Panc1 (cell line): ENCODE results near the gene SPCS3. TPM values are rescaled to one million over a fixed set of nuclear protein-coding genes. Genes with fewer than 3 reads are reported as not detected.

Source experiments
- ATAC-seq: fragments of 200-7000 bp; cut with Tn5 transposase; 2 replicates; pipeline ENCODE4 v1.9.1; 2020; ENCODE audit warnings: mild to moderate bottlenecking, moderate library complexity
- BruUV-seq: library from RNA; stranded (reverse); fragments of 400-500 nt; replicated peaks from 2 replicates; lab custom pipeline; 2021; lab: Mats Ljungman, UMichigan
- CTCF ChIA-PET: fragments of 300-600 bp; sonication (Branson Sonifier 250); formaldehyde crosslinking; loops from one replicate; lab custom pipeline; 2022; ENCODE audit warnings: antibody characterized with exemption; lab: Charles Lee
- POLR2A ChIA-PET: fragments of 300-600 bp; sonication (Branson Sonifier 250); formaldehyde crosslinking; loops from one replicate; lab custom pipeline; 2022; ENCODE audit warnings: antibody characterized with exemption; lab: Charles Lee
- DNase-seq: peaks from one replicate; pipeline ENCODE4 v3.0.0-alpha.2; 2010; ENCODE audit warnings: low read depth, low spot score
- H3K27ac ChIP-seq: 2 replicates; pipeline ENCODE4 v1.5.1; 2011; ENCODE audit warnings: mild to moderate bottlenecking, low read length, inconsistent platforms
- H3K27me3 ChIP-seq: fragments of 200-500 bp; sonication (Bioruptor generic); 2 replicates; pipeline ENCODE4 v1.6.0; 2014; ENCODE audit warnings: low read length, inconsistent platforms; ENCODE audit not compliant: control insufficient read depth, insufficient read depth
- H3K36me3 ChIP-seq: fragments of 200-500 bp; sonication (Bioruptor generic); 2 replicates; pipeline ENCODE4 v1.5.1; 2014; ENCODE audit warnings: inconsistent platforms, mild to moderate bottlenecking, low read length, moderate library complexity; ENCODE audit not compliant: control insufficient read depth, insufficient read depth
- H3K4me1 ChIP-seq: 2 replicates; pipeline ENCODE4 v1.5.1; 2011; ENCODE audit warnings: inconsistent platforms, mild to moderate bottlenecking, low read length, moderate library complexity; ENCODE audit not compliant: control insufficient read depth, insufficient read depth
- H3K4me3 ChIP-seq, 2 experiments: 2 replicates each; pipeline ENCODE4 v1.5.1; 2011 to 2012; ENCODE audit warnings: low read depth in 2 of 2, low read length in 2 of 2, mild to moderate bottlenecking in 2 of 2, inconsistent platforms in 1 of 2, moderate library complexity in 1 of 2
- H3K9me3 ChIP-seq: fragments of 200-500 bp; sonication (Bioruptor generic); 2 replicates; pipeline ENCODE4 v1.5.1; 2014; ENCODE audit warnings: low read depth, mild to moderate bottlenecking, inconsistent platforms, low read length, moderate library complexity; ENCODE audit not compliant: control insufficient read depth, insufficient read depth
- POLR2AphosphoS5 ChIP-seq: IDR thresholded peaks from 2 replicates; pipeline ENCODE4 v1.6.1; 2012; ENCODE audit warnings: mild to moderate bottlenecking, low read depth, low read length, moderate library complexity
- SIN3A ChIP-seq: IDR thresholded peaks from 2 replicates; pipeline ENCODE4 v1.6.1; 2012; ENCODE audit warnings: low read depth, mild to moderate bottlenecking, low read length, moderate library complexity, borderline replicate concordance; ENCODE audit not compliant: insufficient read depth
- TCF7L2 ChIP-seq: IDR thresholded peaks from 2 replicates; pipeline ENCODE4 v1.6.1; 2011; ENCODE audit warnings: mild to moderate bottlenecking, low read depth, low read length, inconsistent platforms
- in situ Hi-C: cut with HindIII; loops from 2 replicates; pipeline ENCODE4 v1.10.0; 2016; ENCODE audit warnings: low sequenced_read_pairs, low pct_unique_long_range_greater_than_20kb
- intact Hi-C: fragments of 100-400 bp; cut with micrococcal nuclease; formaldehyde crosslinking; loops from one replicate; pipeline ENCODE4 v1.10.0; 2022; ENCODE audit not compliant: unreplicated experiment
- total RNA-seq: library from RNA; stranded (reverse); gene quantifications from one replicate; pipeline ENCODE4 v1.2.1, GENCODE V29; 2021; ENCODE audit not compliant: unreplicated experiment
- TF ChIP-seq, protein P1 (sequence below): fragments of 450-650 bp; IDR thresholded peaks from 2 replicates; pipeline ENCODE4 v1.5.1; 2017; ENCODE audit warnings: mild to moderate bottlenecking
- TF ChIP-seq, protein P2 (sequence below), 2 experiments: IDR thresholded peaks; 2 replicates each; pipeline ENCODE4 v1.6.1; 2011 to 2012; ENCODE audit warnings: low read depth in 2 of 2, control low read depth in 1 of 2, low read length in 1 of 2, mild to moderate bottlenecking in 1 of 2, moderate library complexity in 1 of 2; ENCODE audit not compliant: insufficient read depth in 1 of 2

Gene SPCS3
- total RNA-seq, 1 experiment from 2014 or later: 78.5 TPM

DNA sequence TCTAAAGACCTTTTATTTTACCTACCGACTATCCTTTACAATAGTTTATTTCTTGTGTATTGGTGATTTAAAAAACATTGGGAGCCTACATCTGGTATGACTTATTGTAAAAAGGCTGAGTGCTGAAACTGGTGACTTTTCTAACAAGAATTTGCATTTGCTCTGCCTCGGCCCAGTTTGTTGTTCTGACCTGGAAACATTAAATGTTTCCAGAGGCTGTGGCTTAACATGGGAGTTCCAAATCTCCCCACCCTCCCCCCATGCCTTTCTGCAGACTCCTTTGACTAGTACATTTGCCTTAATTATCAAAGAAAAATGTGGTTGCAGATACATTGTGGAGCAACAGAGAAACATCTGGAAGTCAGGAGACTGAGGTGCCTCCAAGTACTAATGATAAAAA is 39.8 kb downstream of the SPCS3 start:
- no peak overlapping the region for H3K4me3 ChIP-seq
- H3K27me3 ChIP-seq: no peaks in the 10 kb centered on the region
- ATAC-seq (no peak), DNase-seq (no peak)
- intact Hi-C loops: no loop called here
- H3K27ac ChIP-seq: no peak overlapping the region
- ChIA-PET POLR2A (no interaction called here), CTCF (no interaction called here)
- TF ChIP-seq, protein P1, sequence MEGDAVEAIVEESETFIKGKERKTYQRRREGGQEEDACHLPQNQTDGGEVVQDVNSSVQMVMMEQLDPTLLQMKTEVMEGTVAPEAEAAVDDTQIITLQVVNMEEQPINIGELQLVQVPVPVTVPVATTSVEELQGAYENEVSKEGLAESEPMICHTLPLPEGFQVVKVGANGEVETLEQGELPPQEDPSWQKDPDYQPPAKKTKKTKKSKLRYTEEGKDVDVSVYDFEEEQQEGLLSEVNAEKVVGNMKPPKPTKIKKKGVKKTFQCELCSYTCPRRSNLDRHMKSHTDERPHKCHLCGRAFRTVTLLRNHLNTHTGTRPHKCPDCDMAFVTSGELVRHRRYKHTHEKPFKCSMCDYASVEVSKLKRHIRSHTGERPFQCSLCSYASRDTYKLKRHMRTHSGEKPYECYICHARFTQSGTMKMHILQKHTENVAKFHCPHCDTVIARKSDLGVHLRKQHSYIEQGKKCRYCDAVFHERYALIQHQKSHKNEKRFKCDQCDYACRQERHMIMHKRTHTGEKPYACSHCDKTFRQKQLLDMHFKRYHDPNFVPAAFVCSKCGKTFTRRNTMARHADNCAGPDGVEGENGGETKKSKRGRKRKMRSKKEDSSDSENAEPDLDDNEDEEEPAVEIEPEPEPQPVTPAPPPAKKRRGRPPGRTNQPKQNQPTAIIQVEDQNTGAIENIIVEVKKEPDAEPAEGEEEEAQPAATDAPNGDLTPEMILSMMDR: no peak
- no peak for TF ChIP-seq TCF7L2
- no peak for TF ChIP-seq SIN3A
- no peak for TF ChIP-seq POLR2AphosphoS5
- TF ChIP-seq, protein P2, sequence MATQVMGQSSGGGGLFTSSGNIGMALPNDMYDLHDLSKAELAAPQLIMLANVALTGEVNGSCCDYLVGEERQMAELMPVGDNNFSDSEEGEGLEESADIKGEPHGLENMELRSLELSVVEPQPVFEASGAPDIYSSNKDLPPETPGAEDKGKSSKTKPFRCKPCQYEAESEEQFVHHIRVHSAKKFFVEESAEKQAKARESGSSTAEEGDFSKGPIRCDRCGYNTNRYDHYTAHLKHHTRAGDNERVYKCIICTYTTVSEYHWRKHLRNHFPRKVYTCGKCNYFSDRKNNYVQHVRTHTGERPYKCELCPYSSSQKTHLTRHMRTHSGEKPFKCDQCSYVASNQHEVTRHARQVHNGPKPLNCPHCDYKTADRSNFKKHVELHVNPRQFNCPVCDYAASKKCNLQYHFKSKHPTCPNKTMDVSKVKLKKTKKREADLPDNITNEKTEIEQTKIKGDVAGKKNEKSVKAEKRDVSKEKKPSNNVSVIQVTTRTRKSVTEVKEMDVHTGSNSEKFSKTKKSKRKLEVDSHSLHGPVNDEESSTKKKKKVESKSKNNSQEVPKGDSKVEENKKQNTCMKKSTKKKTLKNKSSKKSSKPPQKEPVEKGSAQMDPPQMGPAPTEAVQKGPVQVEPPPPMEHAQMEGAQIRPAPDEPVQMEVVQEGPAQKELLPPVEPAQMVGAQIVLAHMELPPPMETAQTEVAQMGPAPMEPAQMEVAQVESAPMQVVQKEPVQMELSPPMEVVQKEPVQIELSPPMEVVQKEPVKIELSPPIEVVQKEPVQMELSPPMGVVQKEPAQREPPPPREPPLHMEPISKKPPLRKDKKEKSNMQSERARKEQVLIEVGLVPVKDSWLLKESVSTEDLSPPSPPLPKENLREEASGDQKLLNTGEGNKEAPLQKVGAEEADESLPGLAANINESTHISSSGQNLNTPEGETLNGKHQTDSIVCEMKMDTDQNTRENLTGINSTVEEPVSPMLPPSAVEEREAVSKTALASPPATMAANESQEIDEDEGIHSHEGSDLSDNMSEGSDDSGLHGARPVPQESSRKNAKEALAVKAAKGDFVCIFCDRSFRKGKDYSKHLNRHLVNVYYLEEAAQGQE (IDR thresholded peaks at IDR 0.05; ENCODE audit: insufficient read depth in 1 of 2, low read depth in 2 of 2, low read length in 1 of 2): no peak
- BruUV-seq: no TSS peak
- no peaks in the 10 kb centered on the region for H3K36me3 ChIP-seq
- in situ Hi-C loops: no loop called here
- H3K9me3 ChIP-seq: no peaks in the 10 kb centered on the region
- H3K4me1 ChIP-seq: no peaks in the 10 kb centered on the region

DNA sequence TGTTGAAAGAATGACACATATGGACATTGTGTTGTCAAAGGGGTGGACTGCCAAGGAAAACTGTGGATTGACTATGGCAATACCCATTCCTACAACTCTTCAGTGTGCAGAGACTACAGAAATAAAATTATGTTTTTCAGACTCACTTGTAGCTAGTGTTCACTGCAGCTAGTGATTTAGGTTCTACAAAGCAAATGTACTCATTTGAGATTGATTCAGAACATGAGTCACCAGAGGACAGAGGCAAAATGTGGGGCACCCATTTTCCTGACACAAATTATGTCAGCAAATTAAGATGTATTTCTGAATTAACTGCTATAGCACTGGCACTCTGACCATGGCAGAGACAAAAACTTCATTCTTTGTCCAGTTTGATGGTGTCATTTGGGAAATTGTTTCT is 40.7 kb downstream of the SPCS3 start:
- intact Hi-C loops: no loop called here
- DNase-seq (no peak), ATAC-seq (no peak)
- Histone ChIP-seq H3K27ac (no peak overlapping the region), H3K4me3 (no peak overlapping the region), H3K9me3 (no peaks in the 10 kb centered on the region), H3K4me1 (no peaks in the 10 kb centered on the region), H3K27me3 (no peaks in the 10 kb centered on the region), H3K36me3 (no peaks in the 10 kb centered on the region)
- no TSS peak for BruUV-seq
- in situ Hi-C loops: no loop called here
- POLR2A ChIA-PET: no interaction called here
- CTCF ChIA-PET: no interaction called here
- TF ChIP-seq, protein P1: no peak
- TF ChIP-seq, protein P2 (IDR thresholded peaks at IDR 0.05; ENCODE audit: insufficient read depth in 1 of 2, low read depth in 2 of 2, low read length in 1 of 2): no peak
